GM12892 (cell line): ENCODE results near the gene LANCL3.

ENCODE experiments used
- DNase-seq: peaks from one replicate; pipeline ENCODE4 v3.0.0; 2011; ENCODE audit not compliant: insufficient read length
- FAIRE-seq: peaks from 2 replicates; lab custom pipeline; 2011; peaks lifted over from hg19 to GRCh38; lab: Jason Lieb, UNC
- POLR2A ChIP-seq: IDR thresholded peaks from 2 replicates; pipeline ENCODE4 v1.6.1; 2011; ENCODE audit warnings: low read depth, low read length, control low read depth
- POLR2AphosphoS5 ChIP-seq: IDR thresholded peaks from 2 replicates; pipeline ENCODE4 v1.6.1; 2011; ENCODE audit warnings: low read depth, low read length, control low read depth
- TAF1 ChIP-seq: IDR thresholded peaks from 2 replicates; pipeline ENCODE4 v1.6.1; 2011; ENCODE audit warnings: low read depth, mild to moderate bottlenecking, control low read depth, low read length, borderline replicate concordance

LANCL3 gene

GRCh38 chrX:37686996-37687395 is 115.5 kb downstream of the LANCL3 start:
- TF ChIP-seq POLR2A: no peak
- no peak for TF ChIP-seq TAF1
- no peak for TF ChIP-seq POLR2AphosphoS5
- no peak for DNase-seq
- FAIRE-seq: no peak

DNA sequence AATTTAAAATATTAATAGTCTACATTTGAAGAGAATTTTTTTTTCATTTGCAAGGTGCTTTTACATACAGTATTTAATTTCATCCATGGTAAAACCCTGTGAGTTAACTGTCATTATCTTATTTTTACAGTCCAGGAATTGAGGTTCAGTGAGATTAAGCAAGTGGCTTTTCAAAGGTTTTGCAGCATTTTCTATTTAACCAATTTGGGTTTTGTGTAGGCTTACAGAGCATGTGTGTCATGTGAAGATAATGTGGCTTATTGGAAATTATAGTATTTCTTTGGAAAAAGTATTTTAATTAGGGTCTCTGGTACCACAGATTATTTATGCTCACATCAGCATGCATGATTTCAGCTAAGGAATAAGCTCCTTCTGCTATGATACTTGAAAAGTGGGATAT is 118.7 kb downstream of the LANCL3 start:
- TF ChIP-seq POLR2A (no peak), TAF1 (no peak), POLR2AphosphoS5 (no peak)
- DNase-seq: no peak
- no peak for FAIRE-seq

DNA sequence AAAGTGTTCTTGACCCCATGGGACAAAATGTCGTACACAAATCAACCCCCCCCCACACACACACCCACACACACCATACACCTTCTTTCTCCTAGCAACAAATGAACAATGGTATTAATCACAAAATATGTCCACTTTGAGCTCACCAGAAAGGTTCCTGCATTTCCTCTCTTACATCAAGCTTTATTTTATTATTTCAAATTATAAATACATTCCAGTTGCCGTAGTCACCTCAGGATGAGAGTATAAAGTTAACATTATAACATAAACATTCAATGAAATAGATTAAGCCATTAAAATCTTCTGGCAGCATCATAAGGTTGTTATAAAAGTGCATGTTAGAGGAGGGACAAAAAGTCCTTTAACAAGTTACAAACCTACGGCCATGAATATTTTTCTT is 121.5 kb downstream of the LANCL3 start:
- no peak for TF ChIP-seq POLR2AphosphoS5
- no peak for TF ChIP-seq POLR2A
- TF ChIP-seq TAF1: no peak

DNA sequence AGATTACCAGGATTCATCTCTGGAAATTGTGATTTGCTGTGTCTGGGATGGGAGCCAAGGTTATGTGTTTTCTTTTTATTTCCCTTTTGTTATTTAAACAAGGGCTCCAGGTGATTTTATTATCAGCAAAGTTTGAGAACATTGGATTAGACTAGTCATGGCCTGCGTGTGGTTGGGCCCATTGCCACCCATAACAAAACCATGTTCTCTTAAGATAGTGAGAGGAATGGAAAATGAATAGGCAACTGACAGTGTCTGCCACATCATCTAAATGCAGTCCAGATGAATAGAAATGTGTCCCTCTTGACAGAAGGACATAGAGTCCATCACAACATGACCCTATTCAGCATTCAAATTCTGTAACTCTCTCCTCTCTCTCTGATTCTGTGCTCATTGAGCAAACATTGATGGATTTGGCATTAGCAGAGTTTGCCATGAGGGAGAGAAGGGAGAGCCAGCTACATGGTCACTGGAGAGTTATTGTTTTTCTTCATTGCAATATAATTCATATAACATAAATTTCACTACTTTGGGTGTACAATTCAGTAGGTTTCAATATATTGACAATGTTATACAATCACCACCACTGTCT is 125.8 kb downstream of the LANCL3 start:
- FAIRE-seq: no peak
- TF ChIP-seq POLR2AphosphoS5 (no peak), POLR2A (no peak), TAF1 (no peak)
- DNase-seq: no peak

More for the DNA sequence above, 121.5 kb downstream of the LANCL3 start:
- FAIRE-seq (no peak), DNase-seq (no peak)

GRCh38 chrX:37701588-37701987 is 130.1 kb downstream of the LANCL3 start:
- FAIRE-seq (no peak), DNase-seq (no peak)
- TF ChIP-seq TAF1 (no peak), POLR2AphosphoS5 (no peak), POLR2A (no peak)

DNA sequence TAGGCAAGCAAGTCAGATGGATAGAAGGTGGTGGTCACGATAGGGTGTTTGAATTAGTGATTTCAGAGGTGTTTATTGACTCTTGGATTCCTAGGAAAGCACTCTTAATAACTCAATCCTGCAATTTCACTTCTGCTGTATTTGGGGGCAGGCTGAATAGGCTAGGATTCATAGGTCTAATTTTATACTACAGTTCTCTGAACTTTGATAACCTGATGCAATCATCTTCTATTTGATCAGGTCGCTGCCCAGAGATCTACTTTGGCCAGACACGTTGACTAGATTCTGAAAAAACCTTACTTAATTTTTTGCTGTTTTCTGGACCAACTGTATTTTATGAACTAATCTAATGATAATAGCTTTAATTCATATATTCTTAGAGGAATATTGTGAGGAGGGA is 140.5 kb downstream of the LANCL3 start:
- FAIRE-seq (no peak), DNase-seq (no peak)
- TF ChIP-seq POLR2AphosphoS5 (no peak), POLR2A (no peak), TAF1 (no peak)

GRCh38 chrX:37712458-37712857 is 141.0 kb downstream of the LANCL3 start:
- FAIRE-seq (no peak), DNase-seq (no peak)
- TF ChIP-seq TAF1: no peak
- no peak for TF ChIP-seq POLR2A
- no peak for TF ChIP-seq POLR2AphosphoS5

GRCh38 chrX:37714479-37714878 is 143.0 kb downstream of the LANCL3 start:
- FAIRE-seq: no peak
- no peak for DNase-seq

GRCh38 chrX:37716602-37717001 is 145.1 kb downstream of the LANCL3 start:
- TF ChIP-seq TAF1 (no peak), POLR2A (no peak), POLR2AphosphoS5 (no peak)
- DNase-seq: no peak
- no peak for FAIRE-seq

More at GRCh38 chrX:37714479-37714878, 143.0 kb downstream of the LANCL3 start:
- no peak for TF ChIP-seq POLR2A
- no peak for TF ChIP-seq TAF1
- no peak for TF ChIP-seq POLR2AphosphoS5

- no peak for DNase-seq
- TF ChIP-seq POLR2AphosphoS5: no peak
- TF ChIP-seq POLR2A: no peak
- TF ChIP-seq TAF1: no peak
- FAIRE-seq: no peak
Observed at GRCh38 chrX:37717708-37718107, 146.2 kb downstream of the LANCL3 start.

DNA sequence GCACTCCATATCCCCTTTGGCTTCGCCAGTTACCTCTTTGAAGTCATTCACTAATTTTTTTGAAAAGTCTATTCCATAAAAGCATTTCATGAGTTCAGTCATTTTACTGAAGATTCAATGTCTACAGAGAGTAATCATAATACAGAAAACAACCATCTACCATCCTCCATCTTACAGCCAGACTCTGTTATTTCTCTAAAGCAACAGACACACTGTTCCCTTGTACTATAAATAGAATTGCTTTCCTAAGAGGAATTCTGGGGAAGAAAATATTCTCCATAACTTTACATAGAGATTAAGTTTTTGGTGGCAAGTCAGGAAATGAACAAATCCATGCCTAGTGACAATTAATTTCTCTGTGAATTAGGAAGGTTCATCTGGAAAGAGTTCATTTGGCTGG is 151.1 kb downstream of the LANCL3 start:
- DNase-seq (no peak), FAIRE-seq (no peak)
- TF ChIP-seq TAF1 (no peak), POLR2AphosphoS5 (no peak), POLR2A (no peak)

DNA sequence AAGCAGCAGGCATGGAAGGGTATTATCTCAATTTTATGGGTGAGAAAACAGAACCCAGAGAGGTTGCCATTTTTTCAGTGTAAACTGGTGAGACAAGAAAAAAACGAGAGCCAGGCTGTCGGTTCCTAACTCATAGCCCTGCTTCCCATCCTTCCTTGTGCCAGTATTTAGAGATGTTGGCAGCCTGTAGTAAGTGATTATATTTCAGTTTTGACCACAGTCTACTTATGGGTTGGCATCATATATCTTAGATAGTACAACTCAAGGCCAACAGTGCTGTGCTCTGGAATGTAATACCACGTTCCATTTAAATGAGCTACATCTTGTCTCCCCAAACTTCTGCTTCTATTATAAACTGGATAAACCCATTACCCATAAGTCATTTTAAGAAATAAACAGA is 154.9 kb downstream of the LANCL3 start:
- TF ChIP-seq TAF1 (no peak), POLR2AphosphoS5 (no peak), POLR2A (no peak)
- DNase-seq: no peak
- no peak for FAIRE-seq
